Erythroblast (primary cell): ENCODE results near the gene PRMT7.

Experiments used
- GATA1 ChIP-seq: IDR thresholded peaks from 2 replicates; pipeline ENCODE4 v1.6.1; 2011; ENCODE audit warnings: low read depth, mild to moderate bottlenecking, control low read depth, low read length, moderate library complexity
- POLR2A ChIP-seq: IDR thresholded peaks from 2 replicates; pipeline ENCODE4 v1.6.1; 2011; ENCODE audit warnings: mild to moderate bottlenecking, low read length

DNA sequence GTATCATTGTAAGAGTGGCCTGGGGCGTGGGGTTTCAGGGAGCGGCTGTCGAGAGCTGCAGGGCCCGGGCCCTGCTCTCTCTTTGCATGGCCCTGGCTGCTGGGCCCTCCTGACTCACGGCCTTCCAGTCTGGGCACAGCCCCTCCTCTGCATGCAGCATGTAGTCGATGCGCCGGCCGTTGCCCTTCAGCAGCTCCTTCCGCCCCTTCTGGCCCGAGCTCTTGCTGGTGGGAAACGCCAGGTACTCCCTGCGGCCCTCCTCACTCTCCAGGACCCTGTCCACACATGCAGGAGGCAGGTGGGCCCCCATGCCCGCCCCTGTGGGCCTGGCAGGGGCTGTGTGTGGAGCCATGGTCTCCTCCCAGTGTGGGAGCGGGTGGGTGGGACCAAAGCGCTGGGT is 50.7 kb downstream of the PRMT7 start:
- no peak for TF ChIP-seq POLR2A
- TF ChIP-seq GATA1 = no peak
